Spleen (tissue), 11 donors: Measurements from ENCODE around the gene ARHGEF7. TPM values are rescaled to one million over a fixed set of nuclear protein-coding genes. Genes with fewer than 3 reads are reported as not detected.

Experiments
- DNase-seq: peaks from one replicate; pipeline ENCODE4 v3.0.0-alpha.2; 2020
- H3K27ac ChIP-seq, 8 donors: fragments of 200-600 bp; sonication (generic) in 7 of 8; 1 replicate in 4 of 8; 2 replicates in 4 of 8; pipeline versions ENCODE4 v1.5.0 to v1.8.0; 2016 to 2021; ENCODE audit warnings: inconsistent platforms in 4 of 8, mild to moderate bottlenecking in 4 of 8, moderate library complexity in 1 of 8
- H3K27me3 ChIP-seq, 7 donors: fragments of 200-600 bp; sonication (generic) in 6 of 7; replicated peaks in 1 of 7; 1 replicate in 4 of 7; 2 replicates in 3 of 7; pipeline versions ENCODE4 v1.5.0 to v1.8.0; 2016 to 2021; ENCODE audit warnings: inconsistent platforms in 3 of 7, mild to moderate bottlenecking in 1 of 7
- H3K36me3 ChIP-seq, 6 donors: fragments of 200-600 bp; sonication (generic) in 5 of 6; 1 replicate in 4 of 6; 2 replicates in 2 of 6; pipeline versions ENCODE4 v1.5.0 to v1.8.0; 2016 to 2021; ENCODE audit warnings: inconsistent platforms in 2 of 6
- H3K4me1 ChIP-seq, 6 donors: fragments of 200-600 bp; sonication (generic) in 5 of 6; 1 replicate in 3 of 6; 2 replicates in 3 of 6; pipeline versions ENCODE4 v1.5.0 to v1.8.0; 2016 to 2021; ENCODE audit warnings: inconsistent platforms in 3 of 6
- H3K4me3 ChIP-seq, 8 donors: fragments of 200-600 bp; sonication (generic) in 7 of 8; 1 replicate in 4 of 8; 2 replicates in 4 of 8; pipeline versions ENCODE4 v1.5.0 to v1.8.0; 2016 to 2021; ENCODE audit warnings: inconsistent platforms in 4 of 8, mild to moderate bottlenecking in 4 of 8, moderate library complexity in 2 of 8
- H3K9me3 ChIP-seq, 8 donors: fragments of 200-600 bp; sonication (generic) in 7 of 8; 1 replicate in 4 of 8; 2 replicates in 4 of 8; pipeline versions ENCODE4 v1.5.0 to v1.8.0; 2016 to 2021; ENCODE audit warnings: inconsistent platforms in 4 of 8
- CTCF ChIP-seq, 11 experiments: fragments of 200-600 bp in 7 of 11; fragments of 450-650 bp in 4 of 11; sonication (generic) in 4 of 11; IDR thresholded peaks in 8 of 11; conservative IDR thresholded peaks in 3 of 11; 1 replicate in 7 of 11; 2 replicates in 4 of 11; pipeline versions ENCODE4 v1.4.0 to v1.8.0; 2016 to 2021; ENCODE audit warnings: antibody characterized with exemption in 11 of 11, inconsistent platforms in 4 of 11, mild to moderate bottlenecking in 1 of 11
- POLR2A ChIP-seq, 3 donors: fragments of 450-650 bp; IDR thresholded peaks; one replicate each; pipeline ENCODE4 v1.5.1; 2017; ENCODE audit warnings: antibody characterized with exemption in 3 of 3, mild to moderate bottlenecking in 1 of 3
- POLR2AphosphoS5 ChIP-seq, 3 donors: sonication (generic); formaldehyde crosslinking; IDR thresholded peaks; one replicate each; pipeline ENCODE4 v1.5.1; 2017; ENCODE audit warnings: antibody characterized with exemption in 3 of 3
- WGBS, 5 donors: extraction: QIAGEN DNeasy Blood & Tissue Kit in 3 of 5; methylation state at CpG; one replicate each; pipeline versions ENCODE4 v1.1.5 to v1.1.7; 2013 to 2018; 5-methylcytosine and 5-hydroxymethylcytosine counted together
- intact Hi-C: fragments of 100-400 bp; cut with DNase I; formaldehyde crosslinking; loops from one replicate; pipeline ENCODE4 v1.15.0; 2023; ENCODE audit warnings: low total_unique reads
- polyA plus RNA-seq, 3 donors: library from polyadenylated mRNA; stranded (reverse); fragments of 200-250 nt; gene quantifications; one replicate each; pipeline ENCODE4 v1.2.1, GENCODE V29; 2013
- total RNA-seq, 7 donors: library from RNA; depleted of rRNA in 3 of 7; stranded (reverse); fragments of >200 nt in 3 of 7; fragmentation: NEBNext Ultra II Directional in 4 of 7; extraction: Animal tissue kit (Norgen Biotek cat#: 25700) in 4 of 7; gene quantifications; one replicate each; pipeline versions ENCODE4 v1.1.0 to v1.2.1, GENCODE V29; 2016 to 2021
- donor health status: healthy with polysubstance abuse.
- donor health status: DM: no; HTN: no; CAD: no; lungs with moderate emphysema.
- donor health status: DM: no; HTN: no; CAD: no.
- donor health status: Bipolar disorder and iron deficiency.
- donor health status: healthy.
- donor health status: DM: no; HTN: no; CAD: no.
- donor health status: DM: yes; HTN: yes; CAD: no.

Gene ARHGEF7
- total and polyA plus RNA-seq, 10 donors: 18.0 to 192 (median 114) TPM

GRCh38 chr13:111177921-111178320 lies 62.8 kb downstream of the ARHGEF7 start:
- intact Hi-C loops: no loop called here
- H3K4me1 ChIP-seq: peaks cover 29 to 75% (median 48%) of the 10 kb centered on the region in 6 donors
- peaks cover 0 to 8% (median 0%) of the 10 kb centered on the region in 8 donors for H3K9me3 ChIP-seq
- no peak for DNase-seq
- H3K36me3 ChIP-seq: peaks cover 0 to 39% (median 0%) of the 10 kb centered on the region in 6 donors
- TF ChIP-seq POLR2A (IDR thresholded peaks at IDR 0.05): no peak
- no peak for TF ChIP-seq POLR2AphosphoS5 (IDR thresholded peaks at IDR 0.05)
- TF ChIP-seq CTCF (IDR thresholded peaks at IDR 0.05 in 8 of 11, conservative IDR thresholded peaks at IDR 0.05 in 3 of 11): no peak
- WGBS, 5 donors: 62 to 81% (median 69%) methylated on average over 6 of the region's 6 CpGs
- peak overlapping the region; percentile 63 to 90 (median 80) for H3K27ac ChIP-seq
- H3K27me3 ChIP-seq: no peaks in the 10 kb centered on the region
- H3K4me3 ChIP-seq: no peak overlapping the region

GRCh38 chr13:111178402-111178801 lies 63.3 kb downstream of the ARHGEF7 start:
- 46 to 69% (median 52%) methylated on average over 4 of the region's 4 CpGs for WGBS, 5 donors
- H3K4me1 ChIP-seq: peaks cover 29 to 80% (median 52%) of the 10 kb centered on the region in 6 donors
- DNase-seq: no peak
- H3K9me3 ChIP-seq: peaks cover 0 to 8% (median 0%) of the 10 kb centered on the region in 8 donors
- intact Hi-C loops: no loop called here
- no peak overlapping the region for H3K4me3 ChIP-seq
- peaks cover 0 to 34% (median 0%) of the 10 kb centered on the region in 6 donors for H3K36me3 ChIP-seq
- no peaks in the 10 kb centered on the region for H3K27me3 ChIP-seq
- peak in 2 of 3 donors; percentile 41 to 53 for TF ChIP-seq POLR2AphosphoS5 (IDR thresholded peaks at IDR 0.05)
- TF ChIP-seq CTCF (IDR thresholded peaks at IDR 0.05 in 8 of 11, conservative IDR thresholded peaks at IDR 0.05 in 3 of 11): no peak
- H3K27ac ChIP-seq: peak overlapping the region; percentile 63 to 90 (median 80)

- no peak for DNase-seq
- 49 to 60% (median 57%) methylated on average over 6 of the region's 6 CpGs for WGBS, 5 donors
- Histone ChIP-seq H3K4me1 (peaks cover 44 to 95% (median 69%) of the 10 kb centered on the region in 6 donors), H3K9me3 (peaks cover 0 to 8% (median 0%) of the 10 kb centered on the region in 8 donors), H3K27ac (peak overlapping the region in 7 of 8 donors; percentile 22 to 90 (median 82)), H3K4me3 (no peak overlapping the region), H3K27me3 (no peaks in the 10 kb centered on the region), H3K36me3 (peaks cover 0 to 19% (median 0%) of the 10 kb centered on the region in 6 donors)
- TF ChIP-seq POLR2AphosphoS5 (IDR thresholded peaks at IDR 0.05): no peak
- TF ChIP-seq POLR2A (IDR thresholded peaks at IDR 0.05): no peak
- no peak for TF ChIP-seq CTCF (IDR thresholded peaks at IDR 0.05 in 8 of 11, conservative IDR thresholded peaks at IDR 0.05 in 3 of 11)
- intact Hi-C loops: no loop called here
Observed at GRCh38 chr13:111179908-111180760, 65.0 kb downstream of the ARHGEF7 start.

GRCh38 chr13:111181977-111182376 lies 66.9 kb downstream of the ARHGEF7 start:
- peaks cover 43 to 97% (median 78%) of the 10 kb centered on the region in 6 donors for H3K4me1 ChIP-seq
- no peak for TF ChIP-seq POLR2AphosphoS5 (IDR thresholded peaks at IDR 0.05)
- no peak for TF ChIP-seq POLR2A (IDR thresholded peaks at IDR 0.05)
- no peak for TF ChIP-seq CTCF (IDR thresholded peaks at IDR 0.05 in 8 of 11, conservative IDR thresholded peaks at IDR 0.05 in 3 of 11)
- peaks cover 0 to 8% (median 0%) of the 10 kb centered on the region in 6 donors for H3K36me3 ChIP-seq
- intact Hi-C loops: no loop called here
- peak overlapping the region in 1 of 8 donors; percentile 90 for H3K27ac ChIP-seq
- no peaks in the 10 kb centered on the region for H3K9me3 ChIP-seq
- 97 to 98% (median 97%) methylated on average over 14 of the region's 14 CpGs for WGBS, 5 donors
- H3K4me3 ChIP-seq: no peak overlapping the region
- DNase-seq: no peak
- no peaks in the 10 kb centered on the region for H3K27me3 ChIP-seq
